WTC11 (cell line): ENCODE results near the gene ATP6AP1. TPM values are rescaled to one million over a fixed set of nuclear protein-coding genes. Genes with fewer than 3 reads are reported as not detected.

Experiments used
- ATAC-seq: fragments of 200-7000 bp; cut with Tn5 transposase; 2 replicates; pipeline ENCODE4 v1.10.0; 2021; ENCODE audit warnings: mild to moderate bottlenecking, moderate library complexity
- CTCF ChIA-PET: fragments of 300-600 bp; sonication (Branson Sonifier 250); formaldehyde crosslinking; loops from one replicate; lab custom pipeline; 2021; ENCODE audit warnings: antibody characterized with exemption; lab: Charles Lee
- POLR2A ChIA-PET: fragments of 350-600 bp; sonication (Branson Sonifier 250); formaldehyde crosslinking; loops from one replicate; lab custom pipeline; 2021; ENCODE audit warnings: antibody characterized with exemption; lab: Charles Lee
- DNase-seq: peaks from one replicate; pipeline ENCODE4 v3.0.0; 2021; ENCODE audit warnings: low spot score
- H3K27ac Mint-ChIP-seq: 2 replicates; pipeline ENCODE4 v1.8.0; 2021; ENCODE audit warnings: mixed read lengths
- H3K27me3 Mint-ChIP-seq: 2 replicates; pipeline ENCODE4 v1.8.0; 2021; ENCODE audit warnings: low read depth, mild to moderate bottlenecking, moderate library complexity, mixed read lengths
- H3K36me3 Mint-ChIP-seq: 2 replicates; pipeline ENCODE4 v1.8.0; 2021; ENCODE audit warnings: mixed read lengths
- H3K4me1 Mint-ChIP-seq: 2 replicates; pipeline ENCODE4 v1.8.0; 2022; ENCODE audit warnings: mixed read lengths
- H3K4me3 Mint-ChIP-seq: 2 replicates; pipeline ENCODE4 v1.8.0; 2021; ENCODE audit warnings: mild to moderate bottlenecking, moderate library complexity, mixed read lengths
- H3K9me3 Mint-ChIP-seq: 2 replicates; pipeline ENCODE4 v1.8.0; 2021; ENCODE audit warnings: mixed read lengths
- AFF4 ChIP-seq: sonication (generic); formaldehyde crosslinking; IDR thresholded peaks from 2 replicates; pipeline ENCODE4 v1.8.1; 2023; ENCODE audit warnings: mild to moderate bottlenecking, missing genetic modification reagents, borderline replicate concordance
- ATF2 ChIP-seq: sonication (generic); formaldehyde crosslinking; IDR thresholded peaks from 2 replicates; pipeline ENCODE4 v1.8.1; 2022; ENCODE audit warnings: low read depth, missing genetic modification reagents, borderline replicate concordance
- CBFB ChIP-seq: sonication (generic); formaldehyde crosslinking; IDR thresholded peaks from 2 replicates; pipeline ENCODE4 v1.8.1; 2022; ENCODE audit warnings: mild to moderate bottlenecking, low read depth, missing genetic modification reagents
- CREB1 ChIP-seq: sonication (generic); formaldehyde crosslinking; IDR thresholded peaks from 2 replicates; pipeline ENCODE4 v1.8.0; 2023; ENCODE audit warnings: mild to moderate bottlenecking, missing genetic modification reagents
- KAT7 ChIP-seq: sonication (generic); formaldehyde crosslinking; IDR thresholded peaks from 2 replicates; pipeline ENCODE4 v1.8.1; 2023; ENCODE audit warnings: missing genetic modification reagents, mild to moderate bottlenecking, borderline replicate concordance
- MLX ChIP-seq: sonication (generic); formaldehyde crosslinking; IDR thresholded peaks from 2 replicates; pipeline ENCODE4 v1.8.1; 2023; ENCODE audit warnings: mild to moderate bottlenecking, missing genetic modification reagents, moderate library complexity
- NFYB ChIP-seq: sonication (generic); formaldehyde crosslinking; conservative IDR thresholded peaks from 2 replicates; pipeline ENCODE4 v1.8.0; 2022; ENCODE audit warnings: low read depth, missing genetic modification reagents
- USF1 ChIP-seq: sonication (generic); formaldehyde crosslinking; IDR thresholded peaks from 2 replicates; pipeline ENCODE4 v1.8.0; 2022; ENCODE audit warnings: mild to moderate bottlenecking, missing genetic modification reagents
- total RNA-seq: library from RNA; stranded (reverse); gene quantifications from 3 replicates; pipeline ENCODE4 v1.2.3, GENCODE V29; 2021
- TF ChIP-seq, protein P1 (sequence below): sonication (generic); formaldehyde crosslinking; IDR thresholded peaks from 2 replicates; pipeline ENCODE4 v1.8.0; 2023; ENCODE audit warnings: mild to moderate bottlenecking, missing genetic modification reagents

The ATP6AP1 gene
- total RNA-seq, 1 experiment from 2014 or later: 43.9 TPM

DNA sequence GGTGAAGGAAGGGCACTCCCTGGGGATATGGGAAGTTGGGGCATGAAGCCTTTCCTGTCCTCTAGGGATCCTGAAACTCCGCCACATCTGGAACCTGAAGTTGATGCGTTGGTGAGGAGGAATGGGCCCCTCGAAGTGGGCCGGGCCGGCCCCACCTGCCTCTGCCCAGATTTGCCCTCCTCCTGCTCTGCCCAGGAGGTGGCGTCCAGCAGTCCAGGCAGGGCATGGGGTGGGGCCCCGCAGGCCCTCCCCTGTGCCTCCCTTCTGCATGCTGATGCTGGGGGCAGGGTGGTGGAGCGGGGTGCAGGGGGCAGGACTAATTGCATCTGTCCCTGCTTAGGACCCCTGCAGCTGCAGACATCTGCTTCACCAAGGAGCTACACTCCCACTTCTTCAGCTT lies 15.3 kb upstream of the ATP6AP1 start:
- no peaks in the 10 kb centered on the region for H3K9me3 Mint-ChIP-seq
- ChIA-PET POLR2A (no interaction called here), CTCF (no interaction called here)

More for the DNA sequence above, 15.3 kb upstream of the ATP6AP1 start:
- Mint-ChIP-seq H3K27me3 (no peaks in the 10 kb centered on the region), H3K4me3 (no peak overlapping the region), H3K27ac (no peak overlapping the region), H3K36me3 (peaks cover 2% of the 10 kb centered on the region; the same call in 1 of the 2 replicates), H3K4me1 (peaks cover 12% of the 10 kb centered on the region)
- TF ChIP-seq NFYB (no peak), KAT7 (CRISPR knock-in tag) (no peak), CBFB (CRISPR knock-in tag) (no peak), USF1 (CRISPR knock-in tag) (no peak), MLX (CRISPR knock-in tag) (no peak), AFF4 (CRISPR knock-in tag) (no peak), CREB1 (CRISPR knock-in tag) (no peak), ATF2 (CRISPR knock-in tag) (no peak)
- TF ChIP-seq, protein P1, sequence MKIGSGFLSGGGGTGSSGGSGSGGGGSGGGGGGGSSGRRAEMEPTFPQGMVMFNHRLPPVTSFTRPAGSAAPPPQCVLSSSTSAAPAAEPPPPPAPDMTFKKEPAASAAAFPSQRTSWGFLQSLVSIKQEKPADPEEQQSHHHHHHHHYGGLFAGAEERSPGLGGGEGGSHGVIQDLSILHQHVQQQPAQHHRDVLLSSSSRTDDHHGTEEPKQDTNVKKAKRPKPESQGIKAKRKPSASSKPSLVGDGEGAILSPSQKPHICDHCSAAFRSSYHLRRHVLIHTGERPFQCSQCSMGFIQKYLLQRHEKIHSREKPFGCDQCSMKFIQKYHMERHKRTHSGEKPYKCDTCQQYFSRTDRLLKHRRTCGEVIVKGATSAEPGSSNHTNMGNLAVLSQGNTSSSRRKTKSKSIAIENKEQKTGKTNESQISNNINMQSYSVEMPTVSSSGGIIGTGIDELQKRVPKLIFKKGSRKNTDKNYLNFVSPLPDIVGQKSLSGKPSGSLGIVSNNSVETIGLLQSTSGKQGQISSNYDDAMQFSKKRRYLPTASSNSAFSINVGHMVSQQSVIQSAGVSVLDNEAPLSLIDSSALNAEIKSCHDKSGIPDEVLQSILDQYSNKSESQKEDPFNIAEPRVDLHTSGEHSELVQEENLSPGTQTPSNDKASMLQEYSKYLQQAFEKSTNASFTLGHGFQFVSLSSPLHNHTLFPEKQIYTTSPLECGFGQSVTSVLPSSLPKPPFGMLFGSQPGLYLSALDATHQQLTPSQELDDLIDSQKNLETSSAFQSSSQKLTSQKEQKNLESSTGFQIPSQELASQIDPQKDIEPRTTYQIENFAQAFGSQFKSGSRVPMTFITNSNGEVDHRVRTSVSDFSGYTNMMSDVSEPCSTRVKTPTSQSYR (CRISPR knock-in tag): no peak
- ATAC-seq: no peak
- DNase-seq: no peak
